GM23338 (cell line): Measurements from ENCODE around the gene DNAAF5.

ENCODE experiments used
- CREB1 ChIP-seq: fragments of 250-450 bp; sonication (Bioruptor Pico); IDR thresholded peaks from 2 replicates; pipeline ENCODE4 v1.5.0; 2020; ENCODE audit warnings: low read depth, mild to moderate bottlenecking, moderate library complexity
- CTCF ChIP-seq, 2 experiments: fragments of 200-600 bp in 1 of 2; sonication (generic) in 1 of 2; conservative IDR thresholded peaks; 2 replicates each; pipeline versions ENCODE4 v1.5.1 to v1.6.1; 2016 to 2017; ENCODE audit warnings: antibody characterized with exemption in 2 of 2, low read depth in 2 of 2, mild to moderate bottlenecking in 2 of 2, moderate library complexity in 1 of 2
- EZH2 ChIP-seq: fragments of 200-600 bp; sonication (generic); IDR thresholded peaks from one replicate; pipeline ENCODE4 v1.8.0; 2017; ENCODE audit warnings: antibody characterized with exemption, mild to moderate bottlenecking, low read depth; ENCODE audit not compliant: unreplicated experiment
- EZH2phosphoT487 ChIP-seq: fragments of 200-600 bp; sonication (generic); IDR thresholded peaks from one replicate; pipeline ENCODE4 v1.8.1; 2018; ENCODE audit warnings: antibody characterized with exemption; ENCODE audit not compliant: unreplicated experiment
- JUNB ChIP-seq: IDR thresholded peaks from one replicate; pipeline ENCODE4 v1.6.1; 2016; ENCODE audit warnings: antibody characterized with exemption; ENCODE audit not compliant: unreplicated experiment
- NANOG ChIP-seq: IDR thresholded peaks from 2 replicates; pipeline ENCODE4 v1.6.1; 2016; ENCODE audit warnings: antibody characterized with exemption, borderline replicate concordance
- POLR2AphosphoS5 ChIP-seq: IDR thresholded peaks from 2 replicates; pipeline ENCODE4 v1.6.1; 2016; ENCODE audit warnings: antibody characterized with exemption, low read depth
- ZNF331 ChIP-seq: fragments of 250-450 bp; sonication (Bioruptor Pico); IDR thresholded peaks from 2 replicates; pipeline ENCODE4 v1.5.0; 2020; ENCODE audit warnings: low read depth, mild to moderate bottlenecking, moderate library complexity
- TF ChIP-seq, protein P1 (sequence below): IDR thresholded peaks from one replicate; pipeline ENCODE4 v1.6.1; 2018; ENCODE audit warnings: antibody characterized with exemption; ENCODE audit not compliant: unreplicated experiment

GRCh38 chr7:742791-743190 is 16.3 kb downstream of the DNAAF5 start:
- TF ChIP-seq CTCF (conservative IDR thresholded peaks at IDR 0.05; ENCODE audit: low read depth in 2 of 2) (no peak), CREB1 (CRISPR knock-in tag) (no peak), EZH2 (no peak), POLR2AphosphoS5 (no peak), EZH2phosphoT487 (no peak), JUNB (no peak), ZNF331 (CRISPR knock-in tag) (no peak), NANOG (no peak)
- TF ChIP-seq, protein P1, sequence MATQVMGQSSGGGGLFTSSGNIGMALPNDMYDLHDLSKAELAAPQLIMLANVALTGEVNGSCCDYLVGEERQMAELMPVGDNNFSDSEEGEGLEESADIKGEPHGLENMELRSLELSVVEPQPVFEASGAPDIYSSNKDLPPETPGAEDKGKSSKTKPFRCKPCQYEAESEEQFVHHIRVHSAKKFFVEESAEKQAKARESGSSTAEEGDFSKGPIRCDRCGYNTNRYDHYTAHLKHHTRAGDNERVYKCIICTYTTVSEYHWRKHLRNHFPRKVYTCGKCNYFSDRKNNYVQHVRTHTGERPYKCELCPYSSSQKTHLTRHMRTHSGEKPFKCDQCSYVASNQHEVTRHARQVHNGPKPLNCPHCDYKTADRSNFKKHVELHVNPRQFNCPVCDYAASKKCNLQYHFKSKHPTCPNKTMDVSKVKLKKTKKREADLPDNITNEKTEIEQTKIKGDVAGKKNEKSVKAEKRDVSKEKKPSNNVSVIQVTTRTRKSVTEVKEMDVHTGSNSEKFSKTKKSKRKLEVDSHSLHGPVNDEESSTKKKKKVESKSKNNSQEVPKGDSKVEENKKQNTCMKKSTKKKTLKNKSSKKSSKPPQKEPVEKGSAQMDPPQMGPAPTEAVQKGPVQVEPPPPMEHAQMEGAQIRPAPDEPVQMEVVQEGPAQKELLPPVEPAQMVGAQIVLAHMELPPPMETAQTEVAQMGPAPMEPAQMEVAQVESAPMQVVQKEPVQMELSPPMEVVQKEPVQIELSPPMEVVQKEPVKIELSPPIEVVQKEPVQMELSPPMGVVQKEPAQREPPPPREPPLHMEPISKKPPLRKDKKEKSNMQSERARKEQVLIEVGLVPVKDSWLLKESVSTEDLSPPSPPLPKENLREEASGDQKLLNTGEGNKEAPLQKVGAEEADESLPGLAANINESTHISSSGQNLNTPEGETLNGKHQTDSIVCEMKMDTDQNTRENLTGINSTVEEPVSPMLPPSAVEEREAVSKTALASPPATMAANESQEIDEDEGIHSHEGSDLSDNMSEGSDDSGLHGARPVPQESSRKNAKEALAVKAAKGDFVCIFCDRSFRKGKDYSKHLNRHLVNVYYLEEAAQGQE: no peak
